HG03378 (cell line): ENCODE measurements around the gene DAZ2.
"Not testable (repeated sequence)": the region's sequence is repeated elsewhere in the genome, so short reads cannot be mapped to it uniquely, and the experiment has no call there.

Experiments used
- ATAC-seq: cut with Tn5 transposase; IDR thresholded peaks from one replicate; pipeline ENCODE4 v1.9.1; 2021; ENCODE audit warnings: mild to moderate bottlenecking, moderate library complexity; ENCODE audit not compliant: unreplicated experiment

The DAZ2 gene, protein sequence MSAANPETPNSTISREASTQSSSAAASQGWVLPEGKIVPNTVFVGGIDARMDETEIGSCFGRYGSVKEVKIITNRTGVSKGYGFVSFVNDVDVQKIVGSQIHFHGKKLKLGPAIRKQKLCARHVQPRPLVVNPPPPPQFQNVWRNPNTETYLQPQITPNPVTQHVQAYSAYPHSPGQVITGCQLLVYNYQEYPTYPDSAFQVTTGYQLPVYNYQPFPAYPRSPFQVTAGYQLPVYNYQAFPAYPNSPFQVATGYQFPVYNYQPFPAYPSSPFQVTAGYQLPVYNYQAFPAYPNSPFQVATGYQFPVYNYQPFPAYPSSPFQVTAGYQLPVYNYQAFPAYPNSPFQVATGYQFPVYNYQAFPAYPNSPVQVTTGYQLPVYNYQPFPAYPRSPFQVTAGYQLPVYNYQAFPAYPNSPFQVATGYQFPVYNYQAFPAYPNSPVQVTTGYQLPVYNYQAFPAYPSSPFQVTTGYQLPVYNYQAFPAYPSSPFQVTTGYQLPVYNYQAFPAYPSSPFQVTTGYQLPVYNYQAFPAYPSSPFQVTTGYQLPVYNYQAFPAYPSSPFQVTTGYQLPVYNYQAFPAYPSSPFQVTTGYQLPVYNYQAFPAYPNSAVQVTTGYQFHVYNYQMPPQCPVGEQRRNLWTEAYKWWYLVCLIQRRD

DNA sequence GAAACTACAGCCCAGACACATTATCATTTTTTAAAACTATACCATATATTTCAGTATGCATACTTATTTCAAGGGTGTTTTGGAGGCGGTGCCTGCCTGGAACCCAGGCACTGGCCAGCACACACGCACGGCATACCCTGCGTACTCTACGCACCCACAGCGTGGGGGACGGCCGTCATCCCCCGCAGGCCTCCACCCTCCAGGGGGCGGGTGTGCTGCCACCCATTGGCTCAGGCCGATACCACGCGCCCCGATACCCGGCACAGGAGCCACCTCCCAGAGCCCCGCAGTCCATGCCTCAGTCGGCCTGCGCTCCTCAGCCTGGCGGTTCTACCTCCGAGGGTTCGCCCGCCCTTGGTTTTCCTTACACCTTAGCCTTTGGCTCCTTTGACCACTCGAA is at the start of gene DAZ2:
DAZ2 (plus strand) TSS at position 301 of the 400 bp plus-strand sequence. CDS start 208 bp downstream, outside the sequence.
- not testable (repeated sequence) for ATAC-seq

DNA sequence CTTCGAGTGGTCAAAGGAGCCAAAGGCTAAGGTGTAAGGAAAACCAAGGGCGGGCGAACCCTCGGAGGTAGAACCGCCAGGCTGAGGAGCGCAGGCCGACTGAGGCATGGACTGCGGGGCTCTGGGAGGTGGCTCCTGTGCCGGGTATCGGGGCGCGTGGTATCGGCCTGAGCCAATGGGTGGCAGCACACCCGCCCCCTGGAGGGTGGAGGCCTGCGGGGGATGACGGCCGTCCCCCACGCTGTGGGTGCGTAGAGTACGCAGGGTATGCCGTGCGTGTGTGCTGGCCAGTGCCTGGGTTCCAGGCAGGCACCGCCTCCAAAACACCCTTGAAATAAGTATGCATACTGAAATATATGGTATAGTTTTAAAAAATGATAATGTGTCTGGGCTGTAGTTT is 20.4 kb upstream of the DAZ2 start, which contains the start of gene DAZ1:
DAZ1 (minus strand) TSS at position 101 of the 400 bp plus-strand sequence. CDS start 208 bp downstream, outside the sequence.
- ATAC-seq: not testable (repeated sequence)

DNA sequence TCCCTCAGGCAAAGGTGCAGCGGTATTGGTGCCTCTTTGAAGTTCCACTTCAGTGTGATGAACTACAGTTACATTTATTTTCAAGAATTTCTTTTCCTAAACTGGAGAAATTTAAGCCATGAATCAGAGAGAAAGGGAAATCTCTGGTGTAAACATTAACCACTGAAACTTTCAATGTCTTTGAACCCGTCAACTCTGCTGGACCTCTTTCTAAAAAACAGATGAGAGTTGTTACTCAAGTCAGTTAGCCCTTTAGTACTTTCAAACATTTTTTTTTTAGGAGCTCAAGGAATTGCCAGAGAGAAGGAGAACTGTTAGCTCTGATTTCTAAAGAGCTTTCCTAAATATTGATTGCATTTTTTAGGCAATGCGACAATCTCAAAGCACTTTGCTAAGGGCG is 11.9 kb upstream of the DAZ2 start:
- ATAC-seq: not testable (repeated sequence)

DNA sequence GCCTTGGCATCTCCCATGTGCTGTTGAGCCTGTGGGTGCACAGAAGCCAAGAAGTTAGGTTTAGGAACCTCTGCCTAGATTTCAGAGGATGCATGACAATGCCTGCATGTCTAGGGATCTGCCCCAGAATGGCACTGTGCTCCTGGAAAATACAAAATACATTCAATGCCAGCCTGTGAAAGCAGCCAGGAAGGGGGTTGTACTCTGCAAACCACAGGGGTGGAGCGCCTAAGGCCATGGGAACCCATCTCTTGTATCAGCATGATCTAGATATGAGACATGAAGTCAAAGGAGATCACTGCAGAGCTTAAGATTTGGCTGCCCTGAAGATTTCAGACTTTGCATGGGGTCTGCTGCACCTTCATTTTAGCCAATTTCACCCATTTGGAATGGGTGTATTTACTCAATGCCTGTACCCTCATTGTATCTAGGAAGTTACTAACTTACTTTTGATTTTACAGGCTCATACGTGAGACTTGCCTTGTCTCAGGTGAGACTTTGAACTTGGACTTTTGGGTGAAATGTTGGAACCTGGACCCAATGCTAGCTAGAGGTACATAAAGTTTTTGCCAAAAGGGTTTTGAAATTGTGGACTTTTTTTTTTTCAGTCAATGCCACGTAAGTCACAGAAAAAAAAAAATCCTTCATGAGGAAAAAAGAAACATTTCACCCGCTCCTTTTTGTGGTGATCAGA is 9.4 kb upstream of the DAZ2 start:
- ATAC-seq: not testable (repeated sequence)

DNA sequence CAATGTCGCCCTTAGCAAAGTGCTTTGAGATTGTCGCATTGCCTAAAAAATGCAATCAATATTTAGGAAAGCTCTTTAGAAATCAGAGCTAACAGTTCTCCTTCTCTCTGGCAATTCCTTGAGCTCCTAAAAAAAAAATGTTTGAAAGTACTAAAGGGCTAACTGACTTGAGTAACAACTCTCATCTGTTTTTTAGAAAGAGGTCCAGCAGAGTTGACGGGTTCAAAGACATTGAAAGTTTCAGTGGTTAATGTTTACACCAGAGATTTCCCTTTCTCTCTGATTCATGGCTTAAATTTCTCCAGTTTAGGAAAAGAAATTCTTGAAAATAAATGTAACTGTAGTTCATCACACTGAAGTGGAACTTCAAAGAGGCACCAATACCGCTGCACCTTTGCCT is 8.7 kb upstream of the DAZ2 start:
- not testable (repeated sequence) for ATAC-seq
